Keratinocyte (primary cell): ENCODE data around the gene DCLK1.

Source experiments
- CTCF ChIP-seq, 3 experiments: IDR thresholded peaks in 1 of 3; conservative IDR thresholded peaks in 1 of 3; optimal IDR thresholded peaks in 1 of 3; 2 replicates in 2 of 3; 3 replicates in 1 of 3; pipeline versions ENCODE3 to v1.5.1; 2011; ENCODE audit warnings: low read length in 3 of 3, mild to moderate bottlenecking in 3 of 3, moderate library complexity in 2 of 3, control low read depth in 1 of 3, inconsistent platforms in 1 of 3; ENCODE audit not compliant: insufficient read depth in 2 of 3; ENCODE audit errors: extremely low read depth in 1 of 3
- EZH2 ChIP-seq: IDR thresholded peaks from one replicate; pipeline ENCODE4 v1.6.1; 2012; ENCODE audit warnings: inconsistent platforms, mild to moderate bottlenecking, low read length, moderate library complexity

GRCh38 chr13:36130552-36131221 lies 495 bp downstream of the DCLK1 start:
- TF ChIP-seq CTCF (optimal IDR thresholded peaks at IDR 0.05 in 1 of 3, IDR thresholded peaks at IDR 0.05 in 1 of 3, conservative IDR thresholded peaks at IDR 0.05 in 1 of 3; ENCODE audit: extremely low read depth in 1 of 3, insufficient read depth in 2 of 3, low read length in 3 of 3) (no peak), EZH2 (peak; percentile 89)
